Measurements from ENCODE around the gene KIAA1217.

Gene KIAA1217

DNA sequence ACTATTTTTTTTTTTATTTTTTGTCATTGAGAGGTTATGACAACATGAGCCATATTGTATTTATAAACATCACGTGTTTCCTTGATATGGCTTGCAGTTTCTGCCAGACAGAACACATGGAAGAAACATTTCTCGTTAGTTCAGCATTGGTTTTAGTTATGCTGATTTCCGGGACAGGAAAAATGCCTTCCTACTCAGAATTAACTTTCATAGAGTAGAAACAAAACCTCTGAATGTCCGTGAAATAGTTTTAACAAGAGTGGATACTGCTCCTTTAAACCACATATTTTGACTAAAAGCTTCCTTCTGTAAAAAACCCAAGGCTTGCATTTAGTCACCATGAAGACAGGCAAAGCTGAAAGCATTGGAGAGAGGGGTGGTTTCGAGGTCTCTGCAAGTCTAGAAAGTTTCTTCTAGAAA lies 240.4 kb downstream of the KIAA1217 start:
- DNase-seq = no peak

GRCh38 chr10:24449769-24450310 lies 240.9 kb downstream of the KIAA1217 start:
- no peak for DNase-seq

DNA sequence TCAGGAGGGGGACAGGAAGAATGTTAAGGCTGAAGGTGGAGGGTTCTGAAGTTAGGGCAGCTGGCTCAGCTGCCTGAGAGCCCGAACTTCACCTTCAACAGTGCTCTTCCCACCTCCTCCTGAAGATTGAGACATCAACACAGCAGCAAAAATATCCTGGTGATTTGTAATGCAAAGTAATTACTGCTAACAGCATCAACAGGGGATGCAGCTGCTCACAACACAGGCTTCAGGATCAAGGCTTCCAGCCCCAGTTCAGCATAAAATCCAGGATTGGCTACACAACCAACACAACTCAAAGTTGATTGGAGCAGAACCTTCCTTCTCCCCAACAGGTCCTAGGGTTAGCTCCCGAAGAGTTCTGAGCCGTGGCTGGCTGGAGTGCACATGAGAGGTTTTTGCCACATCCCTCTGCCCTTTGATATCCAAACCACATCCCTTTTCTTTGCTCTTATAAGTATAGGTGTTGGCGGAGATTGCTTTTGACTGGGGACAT lies 242.4 kb downstream of the KIAA1217 start:
- DNase-seq = no peak

- DNase-seq = no peak
These were observed 243.1 kb downstream of the KIAA1217 start for GRCh38 chr10:24452030-24452429.

DNA sequence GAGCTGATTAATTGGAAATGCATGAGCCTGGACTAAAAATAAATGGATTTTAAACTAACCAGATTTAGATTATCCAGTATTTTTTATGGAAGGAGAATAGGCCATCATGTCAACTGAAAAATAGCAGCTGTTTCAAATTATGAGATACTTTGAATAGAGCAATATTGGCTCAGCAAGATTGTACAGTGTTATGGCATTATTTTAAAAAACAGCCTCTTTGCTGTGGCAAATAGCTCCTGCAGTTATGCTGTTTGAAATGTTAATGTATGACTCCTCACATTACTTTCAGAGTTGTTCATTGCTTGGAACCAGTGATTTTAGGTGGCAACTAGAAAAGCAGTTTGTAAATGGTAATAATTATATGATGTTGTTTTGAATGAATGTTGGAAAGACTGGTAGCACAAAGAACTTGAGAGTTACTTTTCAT lies 244.5 kb downstream of the KIAA1217 start:
- DNase-seq = no peak

DNA sequence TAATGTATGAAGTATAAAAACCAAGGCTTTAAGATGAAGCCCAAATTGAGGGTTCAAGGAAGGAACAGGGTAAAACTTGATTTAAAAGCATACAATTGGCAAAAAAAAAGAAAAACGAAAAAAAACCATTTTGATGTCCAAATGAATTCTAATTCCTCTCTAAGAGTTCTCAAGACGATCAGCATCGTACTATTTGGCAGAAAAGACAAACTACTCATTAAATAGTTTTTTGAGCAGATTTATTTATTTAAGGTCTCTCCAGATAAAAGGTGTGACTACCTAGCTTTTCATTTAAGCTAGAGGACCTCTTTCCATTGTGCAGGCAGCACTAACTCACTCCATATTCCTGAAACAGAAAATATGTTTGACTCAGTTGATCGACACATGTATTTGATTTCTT lies 245.0 kb downstream of the KIAA1217 start:
- no peak for DNase-seq

GRCh38 chr10:24455447-24455846 lies 246.5 kb downstream of the KIAA1217 start:
- no peak for DNase-seq

DNA sequence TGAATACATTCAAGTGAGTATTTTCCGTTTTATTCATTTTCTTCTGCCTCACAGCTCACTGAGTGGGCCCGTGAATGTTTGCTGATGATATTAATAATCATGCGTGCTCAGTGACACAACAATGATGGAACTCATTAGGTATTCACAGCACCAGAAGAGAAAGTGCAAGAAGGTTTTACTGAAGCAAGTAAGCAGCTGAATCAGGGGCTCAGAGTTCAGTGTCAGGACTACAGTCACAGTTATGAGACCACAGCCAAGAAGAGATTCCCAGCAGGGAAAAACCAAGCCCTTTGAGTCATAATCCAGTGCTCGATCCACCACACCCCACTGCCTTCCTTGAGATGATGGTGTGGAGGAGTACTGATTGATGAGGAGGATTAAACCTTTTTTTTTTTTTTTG lies 247.4 kb downstream of the KIAA1217 start:
- no peak for DNase-seq

DNA sequence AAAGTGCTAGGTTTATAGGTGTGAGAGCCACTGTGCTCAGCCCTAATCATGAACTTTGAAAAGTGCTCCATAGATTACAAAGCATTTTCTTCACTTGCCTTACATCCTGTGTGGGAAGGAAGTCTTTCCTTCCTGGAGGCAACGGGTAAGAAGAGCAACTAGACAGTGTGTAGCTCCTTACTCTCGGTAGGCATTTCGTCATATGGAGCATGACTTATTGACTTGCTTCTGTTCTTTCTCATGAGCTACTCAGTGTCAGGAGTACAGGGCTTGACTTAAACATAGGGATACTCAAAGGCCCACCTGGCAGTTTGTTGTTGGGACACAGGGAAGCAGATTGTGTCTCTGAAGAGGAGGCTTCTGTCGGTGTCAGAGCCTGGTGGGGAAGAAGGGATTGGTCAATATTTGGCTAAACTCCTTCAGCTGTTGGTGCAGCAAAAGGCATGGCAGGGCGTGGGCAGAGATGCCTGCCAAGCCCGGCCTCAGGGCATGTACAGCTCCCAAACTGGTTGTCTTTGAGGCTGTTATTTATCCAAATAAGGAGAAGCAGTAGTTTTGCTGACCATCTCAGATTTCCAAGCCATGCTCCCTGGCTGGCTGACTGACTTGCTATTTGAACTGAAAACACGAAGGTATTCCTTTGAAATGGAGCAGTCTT lies 248.9 kb downstream of the KIAA1217 start:
- DNase-seq = no peak

GRCh38 chr10:24459836-24460235 lies 250.9 kb downstream of the KIAA1217 start:
- no peak for DNase-seq

DNA sequence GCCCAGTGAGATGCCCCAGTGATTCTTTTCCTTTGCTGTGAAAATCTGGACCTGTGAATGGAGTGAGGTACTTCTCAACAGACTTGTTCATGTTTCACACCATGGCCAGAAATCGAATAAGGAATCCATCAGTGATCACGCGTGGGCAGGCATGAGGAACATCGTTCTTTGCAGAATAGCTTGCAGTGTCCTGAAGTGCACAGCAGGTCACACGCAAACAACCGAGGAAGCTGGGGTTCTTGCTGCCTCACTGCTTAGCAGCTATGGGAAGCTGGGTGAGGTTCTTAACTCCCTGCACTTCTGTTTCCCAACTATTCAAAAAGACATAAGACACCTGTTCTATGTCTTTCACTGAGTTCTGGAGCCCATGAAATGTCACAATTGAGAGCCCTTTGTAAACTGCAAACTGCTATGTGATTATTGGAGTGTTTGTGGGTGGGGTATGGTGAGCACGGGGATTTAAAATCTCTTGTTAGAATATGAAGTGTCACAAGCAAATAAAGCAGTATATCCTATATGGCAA lies 253.4 kb downstream of the KIAA1217 start:
- DNase-seq = no peak

DNA sequence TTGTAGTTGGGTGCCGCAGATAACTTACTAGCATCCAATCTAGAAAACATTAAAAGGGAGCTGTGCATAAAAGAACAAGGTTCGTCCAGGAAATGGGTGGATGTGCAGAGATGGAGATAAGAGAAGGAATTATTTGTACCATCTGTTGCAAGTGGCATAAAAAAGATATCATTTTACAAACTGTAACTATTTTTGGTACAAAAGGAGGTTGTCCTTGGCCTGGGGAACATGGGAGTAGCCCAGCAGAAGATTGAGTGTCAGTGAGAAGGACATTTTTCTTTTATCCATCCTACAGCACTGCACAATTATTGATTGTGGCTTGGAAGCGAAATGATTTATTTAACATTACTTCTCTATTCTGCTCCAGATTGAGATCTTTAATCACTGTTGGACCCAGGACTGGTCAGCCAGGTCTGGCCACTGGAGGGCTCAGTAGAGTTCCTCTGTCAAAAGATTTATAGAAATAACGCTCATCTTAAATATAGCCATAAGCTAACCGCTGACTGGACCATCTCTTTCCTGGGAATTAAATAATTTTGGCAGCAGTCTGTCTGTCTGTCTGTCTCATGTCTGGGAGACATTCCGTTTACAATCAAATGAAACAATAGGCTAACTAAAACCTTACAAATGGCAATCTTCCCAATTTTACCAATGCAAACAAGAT lies 254.1 kb downstream of the KIAA1217 start:
- DNase-seq = no peak

- DNase-seq = no peak
These were observed 254.9 kb downstream of the KIAA1217 start for GRCh38 chr10:24463611-24464426.

DNA sequence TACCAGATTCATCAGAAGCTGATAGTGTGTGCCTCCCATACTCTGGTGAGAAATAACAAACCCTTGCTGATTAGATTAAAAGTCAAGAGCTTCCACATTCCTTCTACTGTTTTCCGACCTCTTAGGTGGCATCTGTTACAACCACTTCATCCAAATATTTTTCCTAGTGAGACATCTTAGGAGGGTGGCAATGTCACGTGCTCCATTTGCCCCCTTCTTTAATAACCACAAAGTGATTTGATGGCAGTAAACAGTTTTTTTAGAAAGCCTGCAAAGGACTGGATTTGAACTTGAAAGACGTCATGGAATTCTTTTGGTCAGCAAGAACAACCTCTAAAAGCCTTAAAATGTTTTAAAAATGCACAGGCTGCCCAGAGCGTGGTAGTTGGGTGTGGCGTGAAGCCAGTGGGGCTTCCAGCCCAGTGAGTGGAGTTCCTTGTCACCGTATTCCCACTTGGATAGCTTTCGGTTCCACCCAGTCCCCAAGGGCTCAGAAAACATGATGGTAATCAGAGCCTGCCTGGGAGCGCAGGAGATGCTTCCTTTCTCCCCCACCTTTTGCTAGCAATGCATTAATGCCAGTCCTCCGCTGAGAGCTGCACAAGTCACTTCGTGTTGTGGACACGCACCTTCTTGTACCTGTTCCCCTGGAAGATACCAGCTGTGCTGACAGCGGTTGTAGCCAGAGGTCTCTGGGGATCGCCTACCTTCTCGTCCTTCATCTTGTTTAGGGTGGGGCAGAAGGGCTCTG lies 256.4 kb downstream of the KIAA1217 start:
- no peak for DNase-seq

- DNase-seq = no peak
These were observed 257.2 kb downstream of the KIAA1217 start for GRCh38 chr10:24465891-24466818.

- no peak for DNase-seq
These were observed 258.2 kb downstream of the KIAA1217 start for GRCh38 chr10:24467136-24467535.

GRCh38 chr10:24467605-24468004 lies 258.7 kb downstream of the KIAA1217 start:
- no peak for DNase-seq

DNA sequence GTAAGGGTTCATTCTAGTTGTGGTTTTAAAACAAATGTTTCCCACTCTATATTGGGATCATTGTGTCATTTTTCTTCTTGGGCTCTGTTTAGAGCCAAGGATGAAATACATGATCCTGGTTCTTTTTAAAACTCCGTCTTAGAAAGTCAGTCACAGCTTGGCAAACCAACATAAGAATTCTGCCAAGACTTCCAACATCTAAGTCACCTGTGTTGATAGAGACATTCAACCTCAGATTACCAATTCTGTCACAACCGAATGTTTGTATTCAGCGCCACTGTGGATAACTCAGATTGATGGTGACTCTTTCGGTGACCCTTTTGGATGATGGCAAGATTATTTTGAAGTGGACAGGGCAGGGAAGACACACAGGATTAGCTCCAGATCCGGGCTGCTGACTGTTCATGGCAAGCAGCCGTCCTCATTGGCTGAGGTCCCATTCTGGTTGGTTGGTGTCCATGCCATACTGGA lies 259.4 kb downstream of the KIAA1217 start:
- DNase-seq = no peak

- DNase-seq = no peak
These were observed 261.1 kb downstream of the KIAA1217 start for GRCh38 chr10:24469993-24470392.

DNA sequence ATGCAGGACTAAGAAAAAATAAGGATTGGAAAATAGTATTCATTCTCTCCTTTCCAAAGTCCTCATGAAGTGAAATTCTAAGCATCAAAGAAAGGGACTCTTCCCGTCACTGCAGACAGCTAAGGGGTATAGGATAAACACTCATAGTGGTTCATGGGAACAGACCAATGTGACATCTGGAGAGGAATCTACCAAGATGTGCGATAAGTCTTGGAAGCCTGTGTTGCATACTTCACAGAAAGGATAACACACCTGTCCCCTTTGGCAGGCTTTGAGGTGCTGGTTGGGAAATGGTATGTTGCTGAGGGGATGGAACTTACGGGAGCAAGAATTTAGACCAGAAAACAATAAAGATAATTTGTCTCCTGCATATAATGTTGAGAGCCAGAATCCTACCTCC lies 266.7 kb downstream of the KIAA1217 start:
- no peak for DNase-seq

All from activated CD8-positive, alpha-beta memory T cell treated with anti-CD3 and anti-CD28 coated beads for 24 hours (primary cell).